C4-2B (cell line): Measurements from ENCODE around the gene TSPYL6.

ENCODE experiments used
- ZFX ChIP-seq: fragments of 450-650 bp; IDR thresholded peaks from 2 replicates; pipeline ENCODE4 v1.6.1; 2017
- TF ChIP-seq, protein P1 (sequence below): fragments of 450-650 bp; conservative IDR thresholded peaks from 2 replicates; pipeline ENCODE4 v1.5.1; 2017; ENCODE audit warnings: mild to moderate bottlenecking

DNA sequence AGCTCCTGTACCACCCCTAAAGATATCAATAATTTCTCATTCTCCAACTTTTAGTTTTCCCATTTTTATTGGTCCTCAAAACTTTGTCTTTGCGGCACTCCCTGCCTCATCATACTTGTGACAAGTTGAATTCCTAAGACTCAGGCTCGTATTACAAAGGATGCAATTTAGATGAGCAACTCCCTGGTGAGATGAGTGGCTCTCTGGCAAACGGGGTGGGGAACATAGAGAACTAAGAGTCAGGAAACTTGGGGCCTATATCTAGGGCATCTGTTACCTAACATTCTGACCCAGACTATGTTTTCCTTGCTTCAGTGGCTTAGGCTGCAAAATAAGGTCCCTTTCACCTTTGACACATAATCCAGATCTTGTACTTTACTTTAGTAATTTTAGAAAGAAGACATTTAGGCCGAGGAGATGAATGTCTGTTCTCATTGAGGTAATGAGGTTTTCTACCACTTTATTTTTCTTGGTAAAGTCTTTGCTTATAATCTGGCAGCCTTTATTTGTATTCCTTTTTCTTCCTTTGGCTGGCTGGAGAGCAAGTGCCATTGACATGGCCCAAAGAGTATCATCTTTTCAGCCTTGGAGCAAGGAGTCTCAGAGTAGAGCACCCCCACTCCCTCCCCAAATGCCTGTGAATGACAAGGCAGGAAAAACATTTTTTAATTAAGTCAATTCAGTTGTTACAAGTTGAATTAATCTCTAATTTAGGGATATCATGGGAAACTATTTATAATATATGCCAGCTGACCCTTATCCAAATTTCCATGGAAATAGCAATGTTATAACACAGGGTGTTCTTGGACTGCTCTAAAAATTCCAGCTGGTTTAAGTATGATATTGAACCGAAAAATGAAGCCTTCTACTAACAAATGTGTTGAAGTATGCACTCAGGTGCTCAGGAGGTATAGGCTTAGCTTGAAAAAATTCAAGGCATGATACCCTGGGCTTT is 15.2 kb downstream of the TSPYL6 start:
- TF ChIP-seq, protein P1, sequence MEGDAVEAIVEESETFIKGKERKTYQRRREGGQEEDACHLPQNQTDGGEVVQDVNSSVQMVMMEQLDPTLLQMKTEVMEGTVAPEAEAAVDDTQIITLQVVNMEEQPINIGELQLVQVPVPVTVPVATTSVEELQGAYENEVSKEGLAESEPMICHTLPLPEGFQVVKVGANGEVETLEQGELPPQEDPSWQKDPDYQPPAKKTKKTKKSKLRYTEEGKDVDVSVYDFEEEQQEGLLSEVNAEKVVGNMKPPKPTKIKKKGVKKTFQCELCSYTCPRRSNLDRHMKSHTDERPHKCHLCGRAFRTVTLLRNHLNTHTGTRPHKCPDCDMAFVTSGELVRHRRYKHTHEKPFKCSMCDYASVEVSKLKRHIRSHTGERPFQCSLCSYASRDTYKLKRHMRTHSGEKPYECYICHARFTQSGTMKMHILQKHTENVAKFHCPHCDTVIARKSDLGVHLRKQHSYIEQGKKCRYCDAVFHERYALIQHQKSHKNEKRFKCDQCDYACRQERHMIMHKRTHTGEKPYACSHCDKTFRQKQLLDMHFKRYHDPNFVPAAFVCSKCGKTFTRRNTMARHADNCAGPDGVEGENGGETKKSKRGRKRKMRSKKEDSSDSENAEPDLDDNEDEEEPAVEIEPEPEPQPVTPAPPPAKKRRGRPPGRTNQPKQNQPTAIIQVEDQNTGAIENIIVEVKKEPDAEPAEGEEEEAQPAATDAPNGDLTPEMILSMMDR, result no peak
- TF ChIP-seq ZFX, result no peak
